Adipocyte (in vitro differentiated cells): Measurements from ENCODE around the gene PODXL.

ENCODE experiments used
- DNase-seq: peaks from one replicate; pipeline ENCODE4 v3.0.0-alpha.2; 2015; ENCODE audit warnings: low read depth
- H3K27me3 ChIP-seq: replicated peaks from 2 replicates; pipeline ENCODE4 v1.7.0; 2013; ENCODE audit warnings: mild to moderate bottlenecking, low read length, moderate library complexity; ENCODE audit not compliant: control insufficient read depth, insufficient read depth
- H3K36me3 ChIP-seq: 2 replicates; pipeline ENCODE4 v1.7.0; 2013; ENCODE audit warnings: low read length, mild to moderate bottlenecking, moderate library complexity; ENCODE audit not compliant: control insufficient read depth, insufficient read depth, severe bottlenecking
- H3K4me1 ChIP-seq: 2 replicates; pipeline ENCODE4 v1.7.0; 2013; ENCODE audit warnings: mild to moderate bottlenecking, low read length, moderate library complexity; ENCODE audit not compliant: control insufficient read depth, insufficient read depth
- H3K4me3 ChIP-seq: 2 replicates; pipeline ENCODE4 v1.7.0; 2013; ENCODE audit warnings: mild to moderate bottlenecking, low read length, moderate library complexity
- H3K9ac ChIP-seq: 2 replicates; pipeline ENCODE4 v1.7.0; 2013; ENCODE audit warnings: mild to moderate bottlenecking, low read length, moderate library complexity
- H3K9me3 ChIP-seq: 2 replicates; pipeline ENCODE4 v1.7.0; 2013; ENCODE audit warnings: mild to moderate bottlenecking, low read length, moderate library complexity; ENCODE audit not compliant: control insufficient read depth

Gene PODXL

GRCh38 chr7:131455546-131455945 is 100.9 kb downstream of the PODXL start:
- no peak overlapping the region for H3K4me3 ChIP-seq
- H3K9me3 ChIP-seq: no peaks in the 10 kb centered on the region
- no peaks in the 10 kb centered on the region for H3K27me3 ChIP-seq
- no peak for DNase-seq
- H3K4me1 ChIP-seq: no peaks in the 10 kb centered on the region
- peaks cover 51% of the 10 kb centered on the region for H3K36me3 ChIP-seq
- H3K9ac ChIP-seq: no peak overlapping the region

- H3K27me3 ChIP-seq: no peaks in the 10 kb centered on the region
- no peak for DNase-seq
- H3K4me3 ChIP-seq: no peak overlapping the region
- peaks cover 54% of the 10 kb centered on the region for H3K36me3 ChIP-seq
- H3K9me3 ChIP-seq: no peaks in the 10 kb centered on the region
- no peak overlapping the region for H3K9ac ChIP-seq
- H3K4me1 ChIP-seq: no peaks in the 10 kb centered on the region
Measured at GRCh38 chr7:131455001-131455400, 101.4 kb downstream of the PODXL start.

- H3K4me3 ChIP-seq: no peak overlapping the region
- no peaks in the 10 kb centered on the region for H3K4me1 ChIP-seq
- H3K27me3 ChIP-seq: no peaks in the 10 kb centered on the region
- no peaks in the 10 kb centered on the region for H3K9me3 ChIP-seq
- H3K36me3 ChIP-seq: peaks cover 55% of the 10 kb centered on the region
- DNase-seq: no peak
- no peak overlapping the region for H3K9ac ChIP-seq
Measured at GRCh38 chr7:131454498-131454897, 101.9 kb downstream of the PODXL start.
